C4-2B (cell line): ENCODE data around the gene ADAMTSL1.

Source experiments
- ZFX ChIP-seq: fragments of 450-650 bp; IDR thresholded peaks from 2 replicates; pipeline ENCODE4 v1.6.1; 2017
- TF ChIP-seq, protein P1 (sequence below): fragments of 450-650 bp; conservative IDR thresholded peaks from 2 replicates; pipeline ENCODE4 v1.5.1; 2017; ENCODE audit warnings: mild to moderate bottlenecking

DNA sequence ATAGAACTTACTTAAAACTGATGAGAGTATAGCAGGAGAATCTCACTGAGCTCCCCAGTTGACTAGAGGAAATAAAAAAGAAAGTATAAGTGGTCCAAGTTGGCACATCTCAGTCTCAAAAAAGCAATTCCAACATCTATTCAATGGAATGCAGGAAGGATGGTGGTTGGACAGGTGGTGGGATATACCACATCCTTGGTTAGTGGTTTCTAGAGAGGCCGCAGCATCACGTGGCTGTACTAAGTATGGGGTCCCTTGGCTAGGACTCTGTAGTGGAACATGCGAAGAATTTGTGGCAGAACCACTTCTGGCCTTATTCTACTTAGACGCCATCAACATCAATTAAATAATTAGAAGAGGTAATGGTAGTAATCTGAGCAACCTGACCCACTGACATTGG is 326.6 kb downstream of the ADAMTSL1 start:
- TF ChIP-seq, protein P1, sequence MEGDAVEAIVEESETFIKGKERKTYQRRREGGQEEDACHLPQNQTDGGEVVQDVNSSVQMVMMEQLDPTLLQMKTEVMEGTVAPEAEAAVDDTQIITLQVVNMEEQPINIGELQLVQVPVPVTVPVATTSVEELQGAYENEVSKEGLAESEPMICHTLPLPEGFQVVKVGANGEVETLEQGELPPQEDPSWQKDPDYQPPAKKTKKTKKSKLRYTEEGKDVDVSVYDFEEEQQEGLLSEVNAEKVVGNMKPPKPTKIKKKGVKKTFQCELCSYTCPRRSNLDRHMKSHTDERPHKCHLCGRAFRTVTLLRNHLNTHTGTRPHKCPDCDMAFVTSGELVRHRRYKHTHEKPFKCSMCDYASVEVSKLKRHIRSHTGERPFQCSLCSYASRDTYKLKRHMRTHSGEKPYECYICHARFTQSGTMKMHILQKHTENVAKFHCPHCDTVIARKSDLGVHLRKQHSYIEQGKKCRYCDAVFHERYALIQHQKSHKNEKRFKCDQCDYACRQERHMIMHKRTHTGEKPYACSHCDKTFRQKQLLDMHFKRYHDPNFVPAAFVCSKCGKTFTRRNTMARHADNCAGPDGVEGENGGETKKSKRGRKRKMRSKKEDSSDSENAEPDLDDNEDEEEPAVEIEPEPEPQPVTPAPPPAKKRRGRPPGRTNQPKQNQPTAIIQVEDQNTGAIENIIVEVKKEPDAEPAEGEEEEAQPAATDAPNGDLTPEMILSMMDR = no peak
- TF ChIP-seq ZFX = no peak
